Keratinocyte (primary cell): Measurements from ENCODE around the gene NCKAP5. TPM values are rescaled to one million over a fixed set of nuclear protein-coding genes. Genes with fewer than 3 reads are reported as not detected.

Experiments
- DNase-seq: peaks from one replicate; pipeline ENCODE4 v3.0.0-alpha.2; 2011; ENCODE audit warnings: low read depth, missing footprints, low spot score
- FAIRE-seq: peaks from 2 replicates; lab custom pipeline; 2011; peaks lifted over from hg19 to GRCh38; lab: Jason Lieb, UNC
- H2AFZ ChIP-seq: 2 replicates; pipeline ENCODE4 v1.6.0; 2012; ENCODE audit warnings: low read length, control low read depth, inconsistent platforms; ENCODE audit not compliant: control insufficient read depth
- H3K27ac ChIP-seq: 2 replicates; pipeline ENCODE4 v1.5.1; 2011; ENCODE audit warnings: low read length; ENCODE audit not compliant: control insufficient read depth, insufficient read depth
- H3K27me3 ChIP-seq: 3 replicates; pipeline ENCODE4 v1.6.0; 2011; ENCODE audit warnings: low read length; ENCODE audit not compliant: control insufficient read depth, insufficient read depth; ENCODE audit errors: extremely low read depth
- H3K36me3 ChIP-seq, 2 experiments: 2 replicates in 1 of 2; 3 replicates in 1 of 2; pipeline ENCODE4 v1.5.1; 2011; ENCODE audit warnings: low read length in 2 of 2, mild to moderate bottlenecking in 1 of 2; ENCODE audit not compliant: control insufficient read depth in 2 of 2, insufficient read depth in 2 of 2; ENCODE audit errors: extremely low read depth in 1 of 2
- H3K4me1 ChIP-seq: 3 replicates; pipeline ENCODE4 v1.5.1; 2011; ENCODE audit warnings: low read length; ENCODE audit not compliant: control insufficient read depth, insufficient read depth; ENCODE audit errors: extremely low read depth
- H3K4me2 ChIP-seq: 3 replicates; pipeline ENCODE4 v1.6.0; 2011; ENCODE audit warnings: low read depth, low read length; ENCODE audit not compliant: control insufficient read depth, insufficient read depth; ENCODE audit errors: extremely low read depth
- H3K4me3 ChIP-seq, 3 experiments: fragments of 200-600 bp in 1 of 3; sonication (generic) in 1 of 3; 2 replicates in 2 of 3; 3 replicates in 1 of 3; pipeline ENCODE4 v1.5.1; 2011 to 2016; ENCODE audit warnings: low read length in 3 of 3, mild to moderate bottlenecking in 3 of 3, control low read depth in 2 of 3, inconsistent platforms in 1 of 3, low read depth in 1 of 3, mixed read lengths in 1 of 3, mixed run types in 1 of 3, moderate library complexity in 1 of 3; ENCODE audit not compliant: control insufficient read depth in 2 of 3, insufficient read depth in 2 of 3; ENCODE audit errors: extremely low read depth in 1 of 3
- H3K79me2 ChIP-seq: 2 replicates; pipeline ENCODE4 v1.6.0; 2012; ENCODE audit warnings: low read length; ENCODE audit not compliant: control insufficient read depth, insufficient read depth
- H3K9ac ChIP-seq: 3 replicates; pipeline ENCODE4 v1.6.0; 2011; ENCODE audit warnings: low read length; ENCODE audit not compliant: control insufficient read depth, insufficient read depth; ENCODE audit errors: extremely low read depth
- H3K9me1 ChIP-seq: 3 replicates; pipeline ENCODE4 v1.6.0; 2011; ENCODE audit warnings: low read length; ENCODE audit not compliant: control insufficient read depth, insufficient read depth; ENCODE audit errors: extremely low read depth
- H3K9me3 ChIP-seq: 2 replicates; pipeline ENCODE4 v1.5.1; 2012; ENCODE audit warnings: low read depth, low read length; ENCODE audit not compliant: control insufficient read depth
- H4K20me1 ChIP-seq: 3 replicates; pipeline ENCODE4 v1.6.0; 2011; ENCODE audit warnings: low read length; ENCODE audit not compliant: control insufficient read depth, insufficient read depth; ENCODE audit errors: extremely low read depth
- CTCF ChIP-seq, 3 experiments: IDR thresholded peaks in 1 of 3; conservative IDR thresholded peaks in 1 of 3; optimal IDR thresholded peaks in 1 of 3; 2 replicates in 2 of 3; 3 replicates in 1 of 3; pipeline versions ENCODE3 to v1.5.1; 2011; ENCODE audit warnings: low read length in 3 of 3, mild to moderate bottlenecking in 3 of 3, moderate library complexity in 2 of 3, control low read depth in 1 of 3, inconsistent platforms in 1 of 3; ENCODE audit not compliant: insufficient read depth in 2 of 3; ENCODE audit errors: extremely low read depth in 1 of 3
- EZH2 ChIP-seq: IDR thresholded peaks from one replicate; pipeline ENCODE4 v1.6.1; 2012; ENCODE audit warnings: inconsistent platforms, mild to moderate bottlenecking, low read length, moderate library complexity
- dilution Hi-C: fragments of 300-500 bp; cut with MboI; formaldehyde crosslinking; loops from one replicate; pipeline ENCODE4 v1.7.0; 2020; ENCODE audit warnings: low sequenced_read_pairs; ENCODE audit not compliant: extremely low pct_ligation_motif_present
- polyA plus RNA-seq, 5 experiments: library from polyadenylated mRNA; depleted of rRNA in 3 of 5; stranded (reverse) in 3 of 5; stranded (forward) in 1 of 5; unstranded in 1 of 5; fragments of >200 nt; gene quantifications; 1 replicate in 1 of 5; 2 replicates in 3 of 5; 3 replicates in 1 of 5; pipeline versions ENCODE4 v1.2.1 to v1.2.3, GENCODE V29; 2011 to 2012; ENCODE audit warnings: missing spikeins in 2 of 5, low read depth in 1 of 5, low replicate concordance in 1 of 5

Gene NCKAP5
- polyA plus RNA-seq, 1 donor (not counting 4 experiments of a cell fraction or from before 2014, with no cell fraction given): 3.6 TPM

GRCh38 chr2:133557614-133558013 is 10.6 kb downstream of the NCKAP5 start:
- no peak overlapping the region for H3K27ac ChIP-seq
- TF ChIP-seq CTCF (optimal IDR thresholded peaks at IDR 0.05 in 1 of 3, IDR thresholded peaks at IDR 0.05 in 1 of 3, conservative IDR thresholded peaks at IDR 0.05 in 1 of 3; ENCODE audit: extremely low read depth in 1 of 3, insufficient read depth in 2 of 3, low read length in 3 of 3) (no peak), EZH2 (no peak)
- H3K4me2 ChIP-seq: no peak overlapping the region
- H2AFZ ChIP-seq: no peak overlapping the region
- H4K20me1 ChIP-seq: no peaks in the 10 kb centered on the region
- no peaks in the 10 kb centered on the region for H3K4me1 ChIP-seq
- peaks cover 0 to 2% of the 10 kb centered on the region in 2 experiments for H3K36me3 ChIP-seq
- dilution Hi-C loops: no loop called here
- H3K9ac ChIP-seq: no peak overlapping the region
- FAIRE-seq (no peak), DNase-seq (no peak)
- no peak overlapping the region for H3K4me3 ChIP-seq
- H3K79me2 ChIP-seq: no peaks in the 10 kb centered on the region
- H3K27me3 ChIP-seq: no peaks in the 10 kb centered on the region
- no peaks in the 10 kb centered on the region for H3K9me3 ChIP-seq
- H3K9me1 ChIP-seq: no peaks in the 10 kb centered on the region

GRCh38 chr2:133553838-133554408 is 14.3 kb downstream of the NCKAP5 start:
- H3K36me3 ChIP-seq: peaks cover 0 to 2% of the 10 kb centered on the region in 2 experiments
- H3K9ac ChIP-seq: no peak overlapping the region
- no peaks in the 10 kb centered on the region for H3K79me2 ChIP-seq
- H3K4me3 ChIP-seq: no peak overlapping the region
- H2AFZ ChIP-seq: no peak overlapping the region
- no peak overlapping the region for H3K4me2 ChIP-seq
- no peaks in the 10 kb centered on the region for H3K4me1 ChIP-seq
- H3K9me3 ChIP-seq: no peaks in the 10 kb centered on the region
- no peak for TF ChIP-seq EZH2
- TF ChIP-seq CTCF (optimal IDR thresholded peaks at IDR 0.05 in 1 of 3, IDR thresholded peaks at IDR 0.05 in 1 of 3, conservative IDR thresholded peaks at IDR 0.05 in 1 of 3; ENCODE audit: extremely low read depth in 1 of 3, insufficient read depth in 2 of 3, low read length in 3 of 3): no peak
- no peaks in the 10 kb centered on the region for H3K27me3 ChIP-seq
- H3K9me1 ChIP-seq: no peaks in the 10 kb centered on the region
- dilution Hi-C loops: no loop called here
- DNase-seq: no peak
- no peak for FAIRE-seq
- no peaks in the 10 kb centered on the region for H4K20me1 ChIP-seq
- H3K27ac ChIP-seq: no peak overlapping the region
